HG03139 (cell line): ENCODE measurements around the gene PRTN3.
"Not testable (repeated sequence)": the region's sequence is repeated elsewhere in the genome, so short reads cannot be mapped to it uniquely, and the experiment has no call there.

ENCODE experiments used
- ATAC-seq: cut with Tn5 transposase; IDR thresholded peaks from one replicate; pipeline ENCODE4 v1.9.1; 2021; ENCODE audit not compliant: unreplicated experiment

Gene PRTN3

DNA sequence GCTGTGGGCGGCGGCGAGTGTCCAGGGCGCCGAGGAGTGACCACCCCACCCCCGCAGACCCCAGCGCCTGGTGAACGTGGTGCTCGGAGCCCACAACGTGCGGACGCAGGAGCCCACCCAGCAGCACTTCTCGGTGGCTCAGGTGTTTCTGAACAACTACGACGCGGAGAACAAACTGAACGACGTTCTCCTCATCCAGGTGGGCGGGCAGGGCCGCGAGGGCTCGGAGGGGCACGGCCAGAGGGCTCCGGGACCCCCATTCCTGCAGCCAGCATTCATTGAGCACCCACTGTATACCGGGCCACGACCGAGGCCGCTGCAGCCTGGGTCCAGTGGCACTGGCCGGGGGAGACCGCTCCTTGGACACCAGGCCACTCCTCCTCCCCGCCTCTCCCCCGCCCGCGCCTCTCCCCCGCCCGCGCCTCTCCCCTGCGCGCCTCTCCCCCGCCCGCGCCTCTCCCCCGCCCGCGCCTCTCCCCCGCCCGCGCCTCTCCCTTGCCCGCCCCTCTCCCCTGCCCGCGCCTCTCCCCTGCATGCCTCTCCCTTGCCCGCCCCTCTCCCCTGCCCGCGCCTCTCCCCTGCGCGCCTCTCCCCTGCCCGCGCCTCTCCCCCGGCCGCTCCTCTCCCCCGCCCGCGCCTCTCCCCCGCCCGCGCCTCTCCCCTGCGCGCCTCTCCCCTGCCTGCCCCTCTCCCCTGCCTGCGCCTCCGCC lies 3.2 kb downstream of the PRTN3 start:
- no peak for ATAC-seq

DNA sequence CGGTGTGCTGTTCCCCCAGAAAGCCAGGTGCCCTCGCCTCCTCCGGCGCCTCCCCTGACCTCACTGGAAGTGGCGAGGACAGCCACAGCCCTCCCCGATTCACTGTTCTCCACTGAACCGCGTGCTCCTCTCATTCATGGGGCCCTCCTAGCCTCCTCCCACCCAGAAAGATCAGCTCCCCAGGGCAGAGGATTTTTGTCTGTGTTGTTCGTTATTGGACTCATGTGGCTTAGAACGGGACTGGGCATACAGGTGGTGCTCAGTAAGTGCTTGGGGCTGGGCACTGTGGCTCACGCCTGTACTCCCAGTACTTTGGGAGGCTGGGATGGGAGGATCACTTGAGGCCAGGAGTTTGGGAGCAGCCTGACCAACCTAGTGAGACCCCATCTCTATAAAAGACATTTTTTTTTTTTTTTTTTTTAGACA lies 3.8 kb downstream of the PRTN3 start:
- no peak for ATAC-seq

DNA sequence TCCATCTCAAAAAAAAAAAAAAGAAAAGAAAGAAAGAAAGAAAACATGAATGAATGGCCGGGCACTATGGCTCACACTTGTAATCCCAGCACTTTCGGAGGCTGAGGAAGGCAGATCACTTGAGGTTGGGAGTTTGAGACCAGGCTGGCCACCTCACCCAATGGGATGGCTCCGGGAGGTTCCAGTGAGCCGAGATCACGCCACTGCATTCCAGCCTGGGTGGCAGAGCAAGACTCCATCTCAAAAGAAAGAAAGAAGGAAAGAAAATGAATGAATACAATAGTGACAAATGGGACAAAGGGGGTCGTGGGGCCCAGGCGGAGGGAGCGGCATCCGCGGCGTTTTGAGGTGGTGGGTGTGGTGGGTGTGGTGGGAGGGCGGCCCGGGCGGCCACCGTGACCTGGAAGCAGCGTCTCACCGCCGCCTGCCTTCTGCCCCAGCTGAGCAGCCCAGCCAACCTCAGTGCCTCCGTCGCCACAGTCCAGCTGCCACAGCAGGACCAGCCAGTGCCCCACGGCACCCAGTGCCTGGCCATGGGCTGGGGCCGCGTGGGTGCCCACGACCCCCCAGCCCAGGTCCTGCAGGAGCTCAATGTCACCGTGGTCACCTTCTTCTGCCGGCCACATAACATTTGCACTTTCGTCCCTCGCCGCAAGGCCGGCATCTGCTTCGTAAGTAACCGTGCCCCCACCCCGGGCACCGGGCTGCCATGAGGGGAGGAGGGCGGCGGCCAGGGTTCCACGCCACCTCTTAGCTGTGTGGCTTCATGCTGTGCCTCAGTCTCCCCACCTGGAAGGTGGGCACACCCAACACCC lies 5.1 kb downstream of the PRTN3 start:
- no peak for ATAC-seq

- no peak for ATAC-seq
These were observed 7.7 kb downstream of the PRTN3 start for GRCh38 chr19:848386-848921.

DNA sequence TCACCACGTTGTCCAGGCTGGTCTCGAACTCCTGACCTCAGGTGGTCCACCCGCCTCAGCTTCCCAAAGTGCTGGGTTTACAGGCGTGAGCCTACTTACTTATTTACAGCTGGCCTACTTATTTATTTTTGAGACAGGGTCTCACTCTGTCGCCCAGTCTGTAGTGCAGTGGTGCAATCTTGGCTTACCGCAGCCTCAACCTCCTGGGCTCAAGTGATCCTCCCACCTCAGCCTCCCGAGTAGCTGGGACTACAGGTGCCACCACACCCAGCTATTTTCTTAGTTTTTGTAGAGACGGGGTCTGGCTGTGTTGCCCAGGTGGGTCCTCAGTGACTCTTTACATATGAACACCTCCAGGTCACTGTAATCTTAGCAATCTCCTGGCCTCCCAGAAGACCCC lies 8.4 kb downstream of the PRTN3 start:
- ATAC-seq: not testable (repeated sequence)

DNA sequence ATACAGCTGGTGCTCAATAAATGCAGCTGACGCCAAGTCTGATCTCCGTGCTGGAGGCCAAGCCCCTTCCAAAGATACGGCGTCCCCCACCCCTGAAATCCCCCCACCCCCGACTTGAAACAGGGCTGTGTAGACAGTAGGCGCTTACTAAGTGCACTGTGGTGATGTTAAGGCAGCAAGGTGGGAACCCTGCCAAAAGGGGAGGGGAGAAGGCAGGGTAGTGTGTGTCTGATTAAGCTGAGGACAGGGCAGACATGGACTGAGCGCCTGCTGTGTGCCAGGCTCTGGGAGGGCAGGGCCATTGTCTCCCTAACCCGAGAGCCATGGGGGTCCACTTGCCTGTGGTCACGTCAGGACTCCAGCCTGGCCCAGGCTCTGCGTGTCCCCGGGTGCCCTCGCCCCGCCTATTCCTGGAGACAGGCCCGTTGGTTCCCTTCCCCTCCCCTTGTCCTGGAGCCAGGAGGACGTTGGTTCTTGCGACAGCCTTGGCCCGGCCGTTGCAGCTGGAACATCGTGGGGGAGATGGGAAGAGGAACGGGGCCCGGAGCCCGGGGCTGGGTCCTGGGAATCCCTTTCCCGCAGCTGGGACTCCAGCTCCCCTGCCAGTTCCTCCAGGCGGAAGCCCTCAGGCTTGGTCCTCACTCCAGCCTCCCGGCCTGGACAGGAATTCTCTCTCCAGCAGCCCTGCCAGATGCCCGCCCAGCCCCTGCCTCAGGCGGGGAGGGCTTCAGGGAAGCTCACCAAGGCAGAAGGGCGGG lies 9.6 kb downstream of the PRTN3 start:
- no peak for ATAC-seq

DNA sequence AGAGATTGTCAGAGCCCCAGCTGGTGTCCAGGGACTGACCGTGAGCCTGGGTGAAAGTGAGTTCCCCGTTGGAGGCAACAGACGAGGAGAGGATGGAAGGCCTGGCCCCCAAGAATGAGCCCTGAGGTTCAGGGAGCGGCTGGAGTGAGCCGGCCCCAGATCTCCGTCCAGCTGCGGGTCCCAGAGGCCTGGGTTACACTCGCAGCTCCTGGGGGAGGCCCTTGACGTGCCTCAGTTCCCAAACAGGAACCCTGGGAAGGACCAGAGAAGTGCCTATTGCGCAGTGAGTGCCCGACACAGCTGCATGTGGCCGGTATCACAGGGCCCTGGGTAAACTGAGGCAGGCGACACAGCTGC lies 10.2 kb downstream of the PRTN3 start:
- ATAC-seq: no peak

- ATAC-seq: no peak
These were observed 11.6 kb downstream of the PRTN3 start, which contains the start of gene ELANE for GRCh38 chr19:852136-853013. Gene ELANE (plus strand): TSS chr19:852303. CDS start chr19:852329, 26 bp downstream.

- ATAC-seq: no peak
These were observed 12.3 kb downstream of the PRTN3 start for GRCh38 chr19:853014-853585.

- not testable (repeated sequence) for ATAC-seq
These were observed 12.9 kb downstream of the PRTN3 start for GRCh38 chr19:853614-854220.

DNA sequence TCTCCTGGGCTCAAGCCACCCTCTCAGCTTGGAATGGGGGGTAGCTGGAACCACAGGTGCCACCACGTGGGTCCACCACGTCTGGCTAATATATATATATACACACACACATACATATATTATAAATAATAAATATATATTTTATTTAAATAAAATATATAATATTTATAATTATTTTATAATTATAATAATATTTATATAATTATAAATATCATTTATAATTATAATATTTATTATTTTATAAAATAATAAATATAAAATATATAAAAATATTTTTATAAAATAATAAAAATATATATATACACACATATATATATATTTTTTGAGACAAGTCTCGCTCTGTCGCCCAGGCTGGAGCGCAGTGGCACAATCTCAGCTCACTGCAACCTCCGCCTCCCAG lies 13.8 kb downstream of the PRTN3 start:
- ATAC-seq: no peak

- ATAC-seq: no peak
These were observed 14.3 kb downstream of the PRTN3 start for GRCh38 chr19:855142-855541.

DNA sequence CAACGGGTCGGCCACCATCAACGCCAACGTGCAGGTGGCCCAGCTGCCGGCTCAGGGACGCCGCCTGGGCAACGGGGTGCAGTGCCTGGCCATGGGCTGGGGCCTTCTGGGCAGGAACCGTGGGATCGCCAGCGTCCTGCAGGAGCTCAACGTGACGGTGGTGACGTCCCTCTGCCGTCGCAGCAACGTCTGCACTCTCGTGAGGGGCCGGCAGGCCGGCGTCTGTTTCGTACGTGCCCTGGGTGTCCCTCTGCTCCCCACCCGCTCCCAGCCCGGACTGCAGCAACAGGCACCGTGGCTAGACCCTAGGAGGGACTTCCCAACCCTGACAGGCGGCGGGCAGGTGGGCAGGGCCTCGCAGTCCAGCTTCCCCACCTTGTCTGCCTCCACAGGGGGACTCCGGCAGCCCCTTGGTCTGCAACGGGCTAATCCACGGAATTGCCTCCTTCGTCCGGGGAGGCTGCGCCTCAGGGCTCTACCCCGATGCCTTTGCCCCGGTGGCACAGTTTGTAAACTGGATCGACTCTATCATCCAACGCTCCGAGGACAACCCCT lies 14.8 kb downstream of the PRTN3 start:
- ATAC-seq: no peak

- no peak for ATAC-seq
These were observed 17.5 kb downstream of the PRTN3 start for GRCh38 chr19:858284-858683.

- no peak for ATAC-seq
These were observed 18.4 kb downstream of the PRTN3 start, which contains the start of gene CFD for GRCh38 chr19:858868-859843. Gene CFD (plus strand): TSS chr19:859664. CDS start chr19:859690, 26 bp downstream.

DNA sequence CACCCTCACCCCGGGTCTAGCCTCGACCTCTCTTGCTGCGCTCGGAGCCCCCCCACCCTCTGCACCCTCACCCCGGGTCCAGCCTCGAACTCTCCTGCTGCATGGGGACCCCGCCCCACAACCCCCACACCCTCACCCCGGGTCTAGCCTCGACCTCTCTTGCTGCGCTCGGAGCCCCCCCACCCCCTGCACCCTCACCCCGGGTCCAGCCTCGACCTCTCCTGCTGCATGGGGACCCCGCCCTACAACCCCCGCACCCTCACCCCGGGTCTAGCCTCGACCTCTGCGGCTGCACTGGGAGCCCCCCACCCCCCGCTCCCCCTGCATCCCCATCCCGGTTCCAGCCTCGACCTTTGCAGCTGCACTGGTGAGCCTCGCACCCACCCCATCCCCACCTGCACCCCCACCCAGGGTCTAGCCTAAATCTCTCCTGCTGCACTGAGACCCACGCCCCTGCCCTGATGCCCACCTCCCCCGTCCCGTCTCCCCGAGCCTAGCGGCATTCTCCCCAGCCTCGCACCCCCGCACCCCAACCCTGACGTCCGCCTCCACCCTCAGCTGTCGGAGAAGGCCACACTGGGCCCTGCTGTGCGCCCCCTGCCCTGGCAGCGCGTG lies 20.4 kb downstream of the PRTN3 start:
- no peak for ATAC-seq

DNA sequence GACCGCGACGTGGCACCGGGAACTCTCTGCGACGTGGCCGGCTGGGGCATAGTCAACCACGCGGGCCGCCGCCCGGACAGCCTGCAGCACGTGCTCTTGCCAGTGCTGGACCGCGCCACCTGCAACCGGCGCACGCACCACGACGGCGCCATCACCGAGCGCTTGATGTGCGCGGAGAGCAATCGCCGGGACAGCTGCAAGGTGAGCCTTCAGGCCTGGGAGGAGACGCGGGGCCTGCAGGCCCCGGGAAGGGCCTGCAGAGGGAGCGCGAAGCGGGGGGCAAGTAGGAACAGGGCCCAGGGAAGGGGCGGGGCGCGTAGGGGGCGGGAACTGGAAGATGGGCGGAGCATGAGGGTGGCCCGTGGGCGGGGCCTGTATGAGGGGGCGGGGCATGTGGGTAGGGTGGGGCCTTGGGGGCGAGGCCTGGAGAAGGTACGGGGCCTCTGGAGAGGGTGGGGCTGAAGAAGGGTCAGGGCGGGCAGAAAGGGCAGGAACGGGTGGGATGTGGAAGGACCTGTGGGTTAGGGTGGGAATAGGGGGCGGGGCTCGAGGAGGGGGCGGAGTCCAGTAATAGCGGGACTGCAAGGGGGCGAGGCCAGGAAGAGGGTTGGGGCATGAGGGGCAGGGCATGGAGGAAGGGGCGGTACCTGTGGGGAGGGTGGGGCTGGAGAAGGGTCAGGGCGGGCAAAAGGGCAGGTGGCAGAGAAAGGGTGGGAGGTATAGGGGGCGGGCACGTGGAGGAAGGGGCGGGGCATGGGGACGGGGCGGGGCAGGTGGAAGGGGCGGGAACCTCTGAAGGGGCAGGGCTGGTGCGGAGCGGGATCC lies 21.2 kb downstream of the PRTN3 start:
- ATAC-seq: no peak
